GM21825 (cell line): Measurements from ENCODE around the gene TACR1.
"Not testable (repeated sequence)": the region's sequence is repeated elsewhere in the genome, so short reads cannot be mapped to it uniquely, and the experiment has no call there.

ENCODE experiments used
- ATAC-seq: cut with Tn5 transposase; IDR thresholded peaks from one replicate; pipeline ENCODE4 v1.9.1; 2021; ENCODE audit warnings: mild to moderate bottlenecking, moderate library complexity; ENCODE audit not compliant: unreplicated experiment

Gene TACR1

DNA sequence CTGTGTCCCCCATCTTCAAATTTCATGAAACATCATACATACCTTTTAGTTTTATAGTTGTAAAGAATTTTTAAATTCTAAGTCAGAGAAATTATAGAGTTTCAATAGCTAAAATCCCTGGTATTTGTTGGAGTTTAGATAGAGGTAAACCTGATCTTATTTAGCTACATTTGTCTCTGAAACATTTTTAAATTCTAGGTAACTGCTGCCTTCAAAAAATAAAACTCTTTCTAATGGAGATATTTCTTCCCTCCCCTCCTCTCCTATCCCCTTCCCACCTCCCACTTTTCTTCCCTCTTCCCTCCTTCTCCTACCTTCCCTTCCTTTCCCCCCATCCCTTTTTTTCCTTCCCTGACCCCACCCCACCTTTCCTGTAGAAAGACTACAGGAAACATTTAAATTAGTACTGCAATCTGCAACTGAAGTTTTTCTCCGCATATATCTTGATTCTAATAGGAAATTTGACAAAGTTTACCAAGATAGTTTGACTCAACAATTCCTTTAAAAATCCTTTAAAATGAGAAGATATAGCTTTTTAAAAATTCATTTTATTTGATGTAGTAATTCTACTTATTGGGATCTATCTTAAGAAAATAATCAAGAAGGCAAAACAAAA, 4.1 kb downstream of the TACR1 start:
- ATAC-seq, result no peak

GRCh38 chr2:75194184-75194868, 5.0 kb downstream of the TACR1 start:
- ATAC-seq, result no peak

- ATAC-seq, result no peak
Observed at GRCh38 chr2:75192496-75192895, 6.8 kb downstream of the TACR1 start.

DNA sequence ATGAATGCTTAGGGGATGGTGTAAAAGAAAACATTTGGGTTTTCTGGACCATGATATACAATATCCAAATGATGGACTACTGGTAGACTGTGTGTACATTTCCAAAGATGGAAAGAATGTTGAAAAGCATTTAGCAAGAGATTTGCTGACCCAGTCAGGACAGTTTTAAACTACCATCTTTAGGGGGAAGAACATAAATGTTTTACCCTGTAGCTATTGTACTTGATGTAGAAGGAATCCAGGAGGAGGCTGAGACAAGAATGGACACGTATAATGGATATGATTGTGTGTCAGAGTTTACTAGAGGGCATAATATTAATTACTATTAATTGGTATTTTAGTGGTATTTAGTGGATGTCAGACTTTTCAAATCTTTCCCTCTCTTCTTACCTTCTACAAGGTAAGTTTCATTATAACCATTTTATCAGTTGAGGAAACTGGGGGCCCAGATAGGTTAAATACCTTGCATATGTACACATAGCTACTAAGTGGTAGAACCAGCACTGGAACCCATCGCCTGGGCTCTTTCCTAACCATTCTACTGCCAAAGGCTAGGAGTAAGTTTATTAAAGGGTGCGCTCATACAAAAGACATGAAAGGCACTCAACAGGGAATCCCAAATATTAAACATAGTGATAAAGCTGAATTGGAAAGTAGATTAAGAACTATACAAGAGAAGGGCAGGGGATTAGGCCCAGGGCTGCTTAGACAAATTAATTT, 8.9 kb downstream of the TACR1 start:
- no peak for ATAC-seq

- ATAC-seq, result no peak
Observed at GRCh38 chr2:75186821-75187220, 12.5 kb downstream of the TACR1 start.

DNA sequence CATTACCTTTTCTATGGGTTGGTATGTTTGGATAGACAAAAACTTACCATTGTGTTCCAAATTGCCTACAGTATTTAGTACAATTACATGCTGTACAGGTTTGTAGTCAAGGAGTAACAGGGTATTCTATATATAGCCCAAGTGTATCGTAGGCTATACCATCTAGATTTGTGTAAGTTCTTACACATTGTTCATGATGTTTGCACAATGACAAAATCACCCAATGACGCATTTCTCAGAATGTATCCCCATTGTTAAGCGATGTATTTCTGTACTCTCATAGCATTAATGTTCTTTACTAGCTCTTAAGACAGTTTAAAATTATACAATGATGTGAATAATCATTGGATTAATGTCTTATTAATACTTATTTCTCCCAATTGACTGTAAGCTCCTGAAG, 16.7 kb downstream of the TACR1 start:
- ATAC-seq, result no peak

GRCh38 chr2:75180476-75180875, 18.8 kb downstream of the TACR1 start:
- ATAC-seq, result no peak

DNA sequence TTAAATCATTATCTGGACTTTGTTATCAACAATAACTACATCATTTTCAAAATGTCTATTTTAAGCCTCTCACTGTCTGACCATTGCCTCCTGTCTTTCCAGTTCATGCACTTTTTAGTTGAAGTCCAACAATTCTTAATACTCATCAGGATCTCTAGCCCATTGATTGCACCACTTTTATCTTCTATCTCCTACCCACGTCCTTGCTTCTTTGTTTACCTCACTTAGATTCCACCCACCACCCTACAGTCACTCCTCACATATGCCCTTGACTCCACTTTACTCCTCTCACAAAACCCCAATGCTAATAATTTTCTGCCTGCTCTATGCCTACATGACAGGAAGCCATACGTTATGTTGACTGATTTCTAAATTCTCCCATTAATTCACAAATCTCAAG, 21.9 kb downstream of the TACR1 start:
- no peak for ATAC-seq

- no peak for ATAC-seq
Observed at GRCh38 chr2:75175456-75175855, 23.9 kb downstream of the TACR1 start.

DNA sequence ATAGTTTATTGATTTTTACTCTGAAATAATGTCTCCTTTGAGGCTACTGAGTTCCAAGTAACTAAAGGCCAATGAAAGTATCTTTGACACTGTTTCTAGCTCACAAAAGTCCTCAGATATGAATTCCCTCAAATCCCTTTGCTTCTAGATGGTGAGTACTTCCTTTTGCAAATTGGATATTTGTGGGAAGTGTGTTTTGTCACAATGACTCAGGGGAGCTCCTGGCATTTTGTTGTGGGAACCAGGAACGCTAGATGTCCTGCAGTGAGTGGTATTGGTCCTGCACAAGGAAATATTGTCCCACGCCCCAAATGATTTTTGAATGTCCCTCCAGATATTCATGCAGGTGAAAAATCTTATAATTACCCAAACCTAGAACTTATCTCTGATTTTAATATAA, 24.3 kb downstream of the TACR1 start:
- no peak for ATAC-seq

- no peak for ATAC-seq
Observed at GRCh38 chr2:75174519-75174918, 24.8 kb downstream of the TACR1 start.

DNA sequence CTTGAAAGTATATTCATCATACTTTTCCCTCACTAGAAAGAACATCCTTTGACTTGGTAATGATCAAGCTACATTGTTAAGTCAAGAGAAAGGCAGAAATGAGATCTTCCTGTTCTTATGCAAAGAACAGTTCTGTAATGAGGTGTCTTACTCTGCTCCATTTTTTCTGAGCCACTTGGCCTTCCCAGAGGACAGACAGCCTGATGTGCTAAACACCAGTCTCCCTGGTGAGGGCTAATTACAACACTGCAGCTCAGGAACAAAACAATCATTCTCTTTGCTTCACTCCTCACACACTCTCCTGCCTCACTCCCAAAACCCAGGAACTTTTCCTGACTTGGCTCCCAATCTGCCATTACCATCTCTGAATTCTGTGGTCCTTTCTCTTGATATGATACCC, 25.6 kb downstream of the TACR1 start:
- ATAC-seq, result no peak

- not testable (repeated sequence) for ATAC-seq
Observed at GRCh38 chr2:75171423-75171822, 27.9 kb downstream of the TACR1 start.

GRCh38 chr2:75170889-75171288, 28.4 kb downstream of the TACR1 start:
- no peak for ATAC-seq

- ATAC-seq, result no peak
Observed at GRCh38 chr2:75168186-75168585, 31.1 kb downstream of the TACR1 start.

DNA sequence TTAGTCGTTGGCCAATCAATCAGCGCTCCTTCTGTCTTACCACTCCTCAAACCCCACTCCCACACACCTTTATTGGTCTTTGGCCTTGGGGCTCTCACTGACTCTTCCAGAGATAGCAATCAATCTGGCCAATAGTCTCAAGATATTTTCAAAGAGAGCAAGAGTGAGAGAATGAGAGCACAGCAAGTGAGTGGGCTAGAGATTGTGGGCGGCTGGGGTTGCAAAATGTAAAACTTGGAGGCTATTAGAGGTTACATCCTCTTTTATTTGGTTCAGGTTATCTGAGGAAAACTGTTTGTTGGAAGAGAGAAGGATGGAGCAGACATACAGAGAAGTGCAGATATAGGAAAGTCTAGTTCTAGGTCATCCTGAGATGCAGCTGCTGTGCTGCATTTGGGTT, 32.8 kb downstream of the TACR1 start:
- ATAC-seq, result no peak

DNA sequence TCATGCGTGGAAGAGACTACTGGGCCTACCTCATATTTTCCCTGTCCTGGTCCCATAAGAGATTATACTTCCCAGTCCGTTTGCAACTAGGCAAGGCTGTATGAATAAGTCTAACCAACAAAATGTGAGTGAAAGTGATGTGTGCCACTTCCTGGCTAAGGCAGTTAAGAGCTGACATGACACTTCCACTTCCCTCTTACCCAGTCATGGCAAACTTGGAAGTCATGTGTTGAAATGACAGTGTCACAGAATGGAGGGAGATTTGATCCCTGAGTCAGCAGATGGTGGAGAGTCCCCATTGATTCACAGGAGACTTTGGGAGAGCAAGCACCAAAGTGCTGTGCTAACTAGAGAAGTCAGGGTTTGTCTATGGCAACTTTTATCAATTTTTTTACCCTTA, 36.4 kb downstream of the TACR1 start:
- no peak for ATAC-seq

- ATAC-seq, result no peak
Observed at GRCh38 chr2:75162259-75162658, 37.1 kb downstream of the TACR1 start.

GRCh38 chr2:75157435-75157834, 41.9 kb downstream of the TACR1 start:
- no peak for ATAC-seq

DNA sequence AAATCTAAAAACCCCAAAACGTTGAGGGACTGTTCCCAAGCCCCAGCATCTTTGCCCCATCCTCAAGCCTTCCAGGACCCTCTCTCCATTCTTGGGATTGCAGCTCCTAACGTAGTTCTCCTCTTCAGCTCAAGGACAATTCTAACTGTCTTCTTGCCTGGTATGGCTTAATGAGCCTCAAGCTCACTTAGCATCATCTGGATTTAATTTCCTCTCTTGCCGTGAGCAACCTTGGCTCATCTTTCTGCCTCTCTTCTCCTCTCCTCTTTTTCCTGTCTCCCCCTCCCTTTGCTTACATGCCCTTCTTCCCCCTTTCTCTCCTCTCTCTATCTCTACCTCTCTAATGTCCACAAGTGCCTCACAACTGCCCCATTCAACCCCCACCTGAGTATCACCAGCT, 44.2 kb downstream of the TACR1 start:
- ATAC-seq, result no peak

GRCh38 chr2:75153221-75153620, 46.1 kb downstream of the TACR1 start:
- ATAC-seq, result no peak

DNA sequence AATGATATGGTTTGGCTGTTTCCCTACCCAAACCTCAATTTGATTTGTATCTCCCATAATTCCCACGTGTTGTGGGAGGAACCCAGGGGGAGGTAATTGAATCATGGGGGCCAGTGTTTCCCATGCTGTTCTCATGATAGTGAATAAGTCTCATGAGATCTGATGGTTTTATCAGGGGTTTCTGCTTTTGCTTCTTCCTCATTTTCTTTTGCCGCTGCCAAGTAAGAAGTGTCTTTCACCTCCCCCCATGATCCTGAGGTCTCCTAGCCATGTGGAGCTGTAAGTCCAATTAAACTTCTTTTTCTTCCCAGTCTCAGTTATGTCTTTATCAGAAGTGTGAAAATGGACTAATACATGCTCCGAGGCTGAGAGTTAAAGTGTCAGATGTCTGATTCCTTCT, 47.1 kb downstream of the TACR1 start:
- not testable (repeated sequence) for ATAC-seq
